ENCODE data around the gene GCGR.

- TF ChIP-seq, protein P1, sequence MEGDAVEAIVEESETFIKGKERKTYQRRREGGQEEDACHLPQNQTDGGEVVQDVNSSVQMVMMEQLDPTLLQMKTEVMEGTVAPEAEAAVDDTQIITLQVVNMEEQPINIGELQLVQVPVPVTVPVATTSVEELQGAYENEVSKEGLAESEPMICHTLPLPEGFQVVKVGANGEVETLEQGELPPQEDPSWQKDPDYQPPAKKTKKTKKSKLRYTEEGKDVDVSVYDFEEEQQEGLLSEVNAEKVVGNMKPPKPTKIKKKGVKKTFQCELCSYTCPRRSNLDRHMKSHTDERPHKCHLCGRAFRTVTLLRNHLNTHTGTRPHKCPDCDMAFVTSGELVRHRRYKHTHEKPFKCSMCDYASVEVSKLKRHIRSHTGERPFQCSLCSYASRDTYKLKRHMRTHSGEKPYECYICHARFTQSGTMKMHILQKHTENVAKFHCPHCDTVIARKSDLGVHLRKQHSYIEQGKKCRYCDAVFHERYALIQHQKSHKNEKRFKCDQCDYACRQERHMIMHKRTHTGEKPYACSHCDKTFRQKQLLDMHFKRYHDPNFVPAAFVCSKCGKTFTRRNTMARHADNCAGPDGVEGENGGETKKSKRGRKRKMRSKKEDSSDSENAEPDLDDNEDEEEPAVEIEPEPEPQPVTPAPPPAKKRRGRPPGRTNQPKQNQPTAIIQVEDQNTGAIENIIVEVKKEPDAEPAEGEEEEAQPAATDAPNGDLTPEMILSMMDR (conservative IDR thresholded peaks at IDR 0.05 in 1 of 2, IDR thresholded peaks at IDR 0.05 in 1 of 2; ENCODE audit: low read depth in 1 of 2, low read length in 2 of 2): no peak
- TF ChIP-seq EZH2 (IDR thresholded peaks at IDR 0.05; ENCODE audit: low read length, missing control alignments): no peak
Measured at GRCh38 chr17:81837641-81838040, 33.7 kb downstream of the GCGR start.
